Left lobe of liver (tissue), 2 donors: ENCODE measurements around the gene VSX1. TPM values are rescaled to one million over a fixed set of nuclear protein-coding genes. Genes with fewer than 3 reads are reported as not detected.

ENCODE experiments used
- ATAC-seq: fragments of 200-7000 bp; cut with Tn5 transposase; one replicate; pipeline ENCODE4 v1.9.1; 2020; ENCODE audit warnings: mild to moderate bottlenecking, moderate library complexity
- DNase-seq: peaks from one replicate; pipeline ENCODE4 v3.0.0-alpha.2; 2020; ENCODE audit warnings: low spot score
- total RNA-seq: library from RNA; stranded (reverse); gene quantifications from one replicate; pipeline ENCODE4 v1.2.1, GENCODE V29; 2021
- donor health status: DM: no; HTN: no; CAD: no; lungs with moderate emphysema.
- donor health status: DM: no; HTN: yes; CAD: no.

VSX1 gene
- total RNA-seq, 1 donor from 2014 or later: 0.18 TPM

GRCh38 chr20:25042531-25043498, 39.1 kb downstream of the VSX1 start:
- no peak for DNase-seq
- no peak for ATAC-seq

DNA sequence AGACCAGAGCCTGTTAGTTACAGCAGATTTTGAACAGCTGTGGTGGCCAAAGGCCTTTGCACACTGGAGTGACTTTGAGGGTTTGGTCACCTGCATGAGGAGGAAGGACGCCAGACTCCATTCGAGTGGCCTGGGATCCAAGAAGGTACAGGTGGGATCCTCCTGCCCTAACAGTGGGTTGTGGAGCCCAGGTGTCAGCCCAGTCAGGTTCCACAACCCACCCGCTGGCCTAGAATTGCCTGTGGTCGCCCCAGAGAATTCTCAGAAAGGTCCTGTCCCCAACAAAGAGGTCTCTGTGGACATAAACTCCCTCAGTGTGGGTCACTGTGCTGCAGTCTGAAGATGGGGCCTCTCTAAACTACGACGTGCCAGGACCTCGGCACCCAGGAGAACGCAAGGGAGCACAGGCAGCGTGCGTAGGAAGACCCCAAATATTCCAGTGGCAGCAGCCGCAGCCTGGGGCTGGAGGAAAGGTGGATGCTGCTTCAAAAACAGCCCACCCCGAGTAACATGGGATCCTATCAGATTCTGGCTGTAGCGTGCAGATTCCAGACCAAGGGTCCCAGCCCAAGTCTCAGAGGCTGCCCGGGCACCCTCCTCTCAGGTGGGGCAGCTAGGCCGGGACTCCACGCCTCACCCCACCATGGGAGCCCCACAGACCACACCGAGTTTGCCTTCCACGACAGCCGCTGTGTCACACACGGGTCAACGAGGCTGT, 40.0 kb downstream of the VSX1 start:
- ATAC-seq (no peak), DNase-seq (no peak)

DNA sequence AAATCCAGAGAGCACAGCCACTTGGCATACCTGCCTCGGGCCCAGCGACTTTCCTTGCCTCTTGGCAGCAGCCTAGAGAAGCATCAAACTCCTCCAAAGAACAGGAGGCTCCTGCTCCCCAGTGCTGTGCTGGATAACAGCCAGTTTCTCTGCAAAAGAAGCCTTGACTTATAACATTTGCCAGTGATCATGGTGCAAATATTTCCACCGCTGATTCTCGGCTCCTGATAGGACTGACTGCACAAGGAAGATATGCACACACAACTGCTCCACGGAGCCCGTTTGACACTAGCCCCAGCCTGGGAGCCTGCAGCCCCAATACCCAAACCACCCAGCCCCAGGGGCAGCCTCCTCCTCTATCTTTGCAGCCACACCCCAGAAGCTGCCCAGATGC, 41.5 kb downstream of the VSX1 start:
- ATAC-seq (peak; percentile 1), DNase-seq (no peak)

GRCh38 chr20:25039697-25040437, 42.1 kb downstream of the VSX1 start:
- ATAC-seq: peak; percentile 77
- DNase-seq: peak; percentile 95

GRCh38 chr20:25038591-25039015, 43.3 kb downstream of the VSX1 start:
- DNase-seq (no peak), ATAC-seq (no peak)

GRCh38 chr20:25038103-25038410, 43.9 kb downstream of the VSX1 start:
- DNase-seq (no peak), ATAC-seq (no peak)

DNA sequence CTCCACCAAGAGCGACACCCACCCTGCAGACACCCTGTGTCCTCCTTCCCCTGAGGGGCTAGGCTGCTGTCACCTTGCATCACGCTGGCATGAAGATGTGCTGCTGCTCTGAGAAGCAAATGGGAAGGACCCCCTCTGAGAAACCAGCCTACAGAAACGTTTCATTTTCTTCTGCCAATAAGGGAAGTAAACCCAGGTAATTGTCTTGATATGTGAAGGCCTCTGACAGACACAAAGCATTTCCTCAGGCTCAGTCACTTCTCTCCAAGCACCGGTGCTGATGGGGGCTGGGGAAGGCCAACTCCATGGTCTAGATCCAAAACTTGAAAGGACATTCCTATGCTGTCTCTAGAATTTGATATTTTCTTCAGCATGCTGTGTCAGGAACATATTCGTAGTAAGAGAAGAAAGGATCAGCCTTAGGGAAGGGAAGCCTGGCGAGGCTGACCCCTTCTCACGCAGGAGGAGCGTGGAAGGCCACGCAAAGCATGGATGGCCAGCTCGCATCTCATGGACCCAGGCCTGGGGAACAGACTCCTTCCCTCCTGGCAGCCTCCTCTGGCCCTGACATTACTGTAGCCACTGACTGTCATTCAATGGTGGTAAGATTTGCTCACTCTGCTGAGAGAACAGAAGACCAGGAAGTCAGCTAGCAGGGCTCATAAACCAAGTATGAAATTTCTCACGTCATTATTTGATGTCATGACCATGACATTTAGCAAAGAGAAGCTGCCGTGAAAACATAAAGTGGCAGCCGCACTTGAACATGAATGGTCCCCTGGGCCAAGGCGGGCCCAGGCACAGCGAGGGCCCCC, 44.4 kb downstream of the VSX1 start:
- no peak for ATAC-seq

GRCh38 chr20:25036331-25036936, 45.5 kb downstream of the VSX1 start:
- DNase-seq (no peak), ATAC-seq (no peak)

More for the DNA sequence above, 44.4 kb downstream of the VSX1 start:
- DNase-seq: no peak

- no peak for ATAC-seq
Measured at GRCh38 chr20:25035921-25036320, 46.0 kb downstream of the VSX1 start.

DNA sequence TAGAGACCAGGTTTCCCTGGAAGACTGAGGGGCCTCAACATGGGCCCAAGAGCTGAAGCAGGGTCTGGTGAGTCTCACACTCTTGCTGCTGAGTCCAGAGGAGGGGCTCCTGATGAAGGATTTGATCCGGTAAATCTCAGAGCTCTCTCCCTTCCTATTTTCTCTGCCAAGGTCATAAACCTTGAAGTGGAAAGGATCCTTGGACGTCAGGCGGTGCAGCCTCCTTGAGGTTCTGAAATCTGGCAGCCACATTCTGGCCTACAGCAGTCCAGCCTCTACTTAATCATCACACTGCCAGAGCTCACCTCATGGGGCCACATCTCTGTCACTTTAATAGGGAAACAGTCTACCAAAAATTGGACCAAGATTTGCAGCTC, 48.0 kb downstream of the VSX1 start:
- no peak for DNase-seq
- no peak for ATAC-seq

More at GRCh38 chr20:25035921-25036320, 46.0 kb downstream of the VSX1 start:
- DNase-seq: no peak

DNA sequence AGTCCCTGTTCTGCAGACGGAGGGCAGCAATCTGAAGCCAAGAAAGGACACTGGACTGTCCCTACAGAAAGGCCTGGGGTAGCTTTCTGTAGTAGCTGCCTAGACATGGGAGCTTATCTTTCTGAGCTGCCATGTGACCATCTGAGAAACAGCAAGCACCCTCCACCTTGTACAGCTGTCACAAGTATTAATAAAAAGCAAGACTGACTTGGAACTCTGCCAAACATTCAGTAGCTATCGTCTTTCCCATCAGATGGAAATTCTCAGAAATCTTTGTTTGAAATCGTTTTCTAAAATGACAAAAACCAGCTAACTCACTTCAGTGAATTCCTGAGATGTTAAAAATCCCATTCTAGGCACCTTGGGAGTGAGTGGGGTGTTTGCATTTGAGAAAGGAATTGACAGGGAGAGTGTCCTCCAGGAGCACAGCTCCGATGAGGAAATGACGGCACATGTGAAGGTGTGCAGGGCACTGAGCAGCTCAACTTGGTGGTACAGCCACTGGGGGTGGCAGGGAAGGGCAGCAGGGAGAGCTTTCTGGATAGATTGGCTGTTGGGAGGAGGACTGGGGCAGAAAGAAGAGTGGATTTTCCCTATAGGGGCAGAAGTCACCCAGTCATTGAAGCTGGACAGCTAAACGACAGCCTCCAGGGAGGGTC, 48.5 kb downstream of the VSX1 start:
- ATAC-seq: no peak

DNA sequence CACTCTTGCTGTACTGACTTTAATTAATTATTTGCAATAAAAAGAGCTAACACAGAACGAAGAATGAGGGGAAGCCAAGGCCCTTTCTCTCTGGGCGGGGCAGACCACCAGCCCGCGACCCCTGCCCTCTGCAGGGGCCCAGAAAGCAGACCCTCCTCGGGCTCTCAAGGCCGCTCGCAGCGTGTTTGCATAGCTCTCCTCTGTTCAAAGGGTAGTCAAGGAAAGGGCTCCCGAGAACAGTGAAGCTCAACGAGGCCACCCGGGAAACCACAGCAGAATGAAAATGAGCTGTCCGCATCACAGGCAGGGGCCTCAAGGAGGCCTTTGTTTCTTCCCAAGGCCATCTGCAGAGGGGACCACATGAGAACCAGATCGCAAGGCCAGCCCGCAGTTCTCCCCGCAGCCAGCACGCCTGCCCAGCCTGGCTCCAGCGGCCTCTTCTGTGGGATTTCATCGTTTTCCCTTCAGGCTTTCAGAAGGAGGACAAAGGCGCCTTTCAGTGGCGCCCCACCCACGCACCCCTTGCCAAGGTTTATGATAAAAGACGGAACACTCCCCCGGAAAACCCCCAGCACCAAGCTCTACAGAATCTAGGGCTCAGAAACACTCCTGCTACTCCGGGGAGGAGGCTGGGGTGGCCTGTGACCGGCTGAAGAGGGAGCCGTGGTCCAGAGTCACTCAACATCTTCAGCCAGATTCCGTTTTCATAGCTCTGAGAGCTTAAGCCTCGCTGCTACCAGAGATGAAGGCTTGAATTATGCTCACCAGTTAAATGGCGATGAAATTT, 49.3 kb downstream of the VSX1 start:
- ATAC-seq (no peak), DNase-seq (no peak)

More for the DNA sequence above, 48.5 kb downstream of the VSX1 start:
- no peak for DNase-seq

DNA sequence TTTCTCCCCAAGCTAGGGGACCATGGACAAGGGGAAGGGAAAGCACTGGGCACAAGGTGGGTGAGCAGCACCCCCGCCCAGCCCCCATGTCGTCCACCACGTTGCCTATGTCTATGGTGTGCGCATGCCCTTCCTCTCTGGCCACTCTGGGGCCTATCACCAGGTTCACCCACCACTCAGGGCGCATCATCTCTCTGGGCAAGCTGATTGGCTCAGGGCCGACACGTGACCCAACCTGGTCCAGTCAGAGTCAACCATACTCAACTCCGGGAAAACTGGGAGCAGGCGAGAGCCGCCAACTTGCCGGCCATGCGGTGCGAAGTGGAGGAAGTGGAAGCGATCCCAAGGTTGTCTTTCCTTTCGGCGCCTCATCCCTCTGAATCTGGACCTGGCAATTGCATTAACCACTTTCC, 49.9 kb downstream of the VSX1 start:
- ATAC-seq (no peak), DNase-seq (no peak)

DNA sequence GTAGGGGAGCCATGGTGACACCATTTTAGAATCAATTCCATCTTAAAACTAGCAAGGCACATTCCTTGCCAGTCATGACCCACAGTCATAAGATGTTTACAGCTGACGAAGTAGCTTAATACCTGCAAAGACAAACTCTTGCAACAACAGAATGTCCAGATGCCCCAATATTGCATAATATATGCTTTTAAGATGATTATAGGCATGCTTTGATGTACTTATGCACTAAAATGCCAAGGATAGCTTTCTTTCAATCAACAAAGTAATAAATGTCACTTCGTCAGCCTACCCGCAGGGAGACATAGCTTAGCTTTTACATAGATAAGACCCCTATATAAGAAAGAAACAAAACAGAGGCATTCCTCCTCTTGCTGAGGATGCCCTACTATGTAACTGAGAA, 50.7 kb downstream of the VSX1 start:
- ATAC-seq (no peak), DNase-seq (no peak)

DNA sequence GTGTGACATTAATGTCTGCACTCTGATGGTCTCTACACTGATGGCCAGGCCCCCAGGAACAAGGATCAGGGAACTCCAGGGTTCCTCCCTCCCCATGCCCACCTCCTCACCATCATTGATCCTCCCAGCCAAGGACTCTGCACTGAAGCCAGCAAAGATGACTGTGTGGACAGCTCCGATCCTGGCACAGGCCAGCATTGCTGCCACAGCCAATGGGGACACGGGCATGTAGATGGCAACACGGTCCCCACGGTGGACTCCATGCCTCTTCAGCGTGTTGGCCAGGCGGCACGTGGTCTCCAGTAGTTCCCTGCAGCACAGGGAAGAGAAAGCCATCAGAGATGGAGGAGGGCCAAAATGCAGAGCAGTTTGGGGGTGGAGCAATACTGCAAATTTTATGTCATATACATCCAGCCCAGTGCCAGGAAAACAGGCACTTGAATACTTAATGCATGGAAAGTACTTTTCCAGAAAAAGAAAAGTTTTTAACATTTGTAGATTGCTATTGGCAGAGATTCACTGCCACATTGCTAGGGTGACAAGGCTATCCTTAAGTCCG, 51.2 kb downstream of the VSX1 start:
- DNase-seq (no peak), ATAC-seq (no peak)

GRCh38 chr20:25030007-25030648, 51.8 kb downstream of the VSX1 start:
- DNase-seq: no peak
- no peak for ATAC-seq

DNA sequence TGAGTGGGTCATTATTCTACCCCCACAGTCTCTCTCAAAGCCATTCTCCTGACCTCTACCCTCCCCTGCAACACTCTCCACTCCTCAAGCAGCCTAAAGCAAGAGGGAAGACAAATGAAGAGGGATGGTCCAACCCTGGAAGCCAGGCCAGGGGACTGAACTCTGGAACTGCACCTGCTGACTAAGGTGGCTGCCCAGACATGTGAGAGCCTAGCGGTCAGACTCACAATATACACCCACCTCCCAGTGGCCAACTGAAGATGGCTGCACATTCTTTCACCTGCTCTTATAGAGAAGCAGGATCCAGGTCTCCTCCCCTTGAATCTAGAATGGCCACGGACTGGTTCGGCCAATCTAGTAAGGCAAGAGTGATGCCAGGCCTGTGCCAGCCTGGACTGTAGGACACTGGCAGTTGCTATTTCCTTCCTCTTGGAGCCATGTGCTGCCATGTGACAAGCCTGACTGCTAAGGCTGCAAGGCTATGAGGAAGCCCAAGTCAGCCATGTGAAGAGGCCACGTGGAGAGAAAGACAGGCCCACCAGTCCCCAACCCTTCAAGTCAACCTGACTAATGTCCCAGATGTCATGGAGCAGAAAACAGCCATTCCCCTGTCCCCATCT, 55.8 kb downstream of the VSX1 start:
- DNase-seq: peak; percentile 23
- no peak for ATAC-seq
